ENCODE results near the gene RHO. TPM values are rescaled to one million over a fixed set of nuclear protein-coding genes. Genes with fewer than 3 reads are reported as not detected.

The RHO gene
- total RNA-seq, 2 experiments from 2014 or later: not detected

DNA sequence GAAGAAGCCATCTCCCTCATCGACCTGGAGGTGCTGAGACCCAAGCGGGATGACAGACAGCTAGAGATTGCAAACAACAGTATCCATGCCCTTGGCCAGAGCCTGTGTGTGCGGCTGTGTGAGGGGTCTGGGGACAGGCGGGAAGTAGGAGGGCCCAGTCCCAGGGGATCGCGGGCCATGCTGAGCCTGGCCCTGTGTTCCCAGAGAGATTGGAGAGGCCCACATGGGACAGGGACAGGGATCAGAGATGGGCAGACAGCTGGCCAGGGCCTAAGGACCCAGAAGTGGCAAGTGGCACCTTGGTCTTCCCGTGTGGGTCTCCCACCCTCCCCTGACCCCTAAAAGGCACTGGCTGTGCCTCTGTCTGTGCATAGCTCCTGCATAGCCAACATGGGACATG is 10.9 kb upstream of the RHO start:
- intact Hi-C loops (cut with micrococcal nuclease): no loop called here
- CTCF ChIA-PET: no interaction called here
- POLR2A ChIA-PET: no interaction called here
- H3K27me3 Mint-ChIP-seq: no peaks in the 10 kb centered on the region
- TF ChIP-seq CTCF (IDR thresholded peaks at IDR 0.05): no peak
- H3K27ac Mint-ChIP-seq: no peak overlapping the region
- DNase-seq (no peak), ATAC-seq (no peak)
- H3K9me3 Mint-ChIP-seq: no peaks in the 10 kb centered on the region
- H3K4me3 Mint-ChIP-seq: no peak overlapping the region
- H3K36me3 Mint-ChIP-seq (ENCODE audit: low read depth): no peaks in the 10 kb centered on the region
- H3K4me1 Mint-ChIP-seq (ENCODE audit: low read depth): no peaks in the 10 kb centered on the region

DNA sequence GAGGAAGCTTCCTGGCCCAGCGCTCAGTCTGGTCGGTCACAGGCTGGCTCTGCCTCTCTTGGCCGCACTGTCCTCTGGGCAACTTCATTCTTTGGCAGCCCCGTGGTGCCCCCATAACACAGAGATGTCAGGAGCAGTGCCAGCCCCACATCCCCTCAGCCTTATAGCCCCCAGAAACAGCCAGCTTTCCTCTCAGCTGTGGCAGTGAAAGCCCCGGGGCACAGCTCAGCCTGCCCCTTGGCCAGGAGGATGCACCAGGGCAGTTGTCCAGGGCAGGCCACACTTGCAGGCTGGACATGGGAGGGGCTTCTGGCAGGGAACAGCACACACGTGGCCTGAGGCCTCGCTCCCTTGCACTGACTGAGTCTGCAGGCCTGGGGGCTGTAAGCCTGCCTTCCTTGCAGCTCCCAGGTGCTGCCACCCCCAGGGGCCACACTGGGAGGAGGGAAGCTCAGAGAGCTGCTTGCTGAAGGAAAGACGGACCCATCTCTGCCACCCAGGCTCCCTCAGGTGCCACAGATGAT is 10.3 kb upstream of the RHO start:
- Mint-ChIP-seq H3K27ac (no peak overlapping the region), H3K4me3 (no peak overlapping the region), H3K4me1 (ENCODE audit: low read depth) (no peaks in the 10 kb centered on the region), H3K36me3 (ENCODE audit: low read depth) (no peaks in the 10 kb centered on the region), H3K27me3 (no peaks in the 10 kb centered on the region), H3K9me3 (no peaks in the 10 kb centered on the region)
- ChIA-PET POLR2A (interaction anchor here (0.9 kb wide), 1 partner anchor 11 kb away, joined by 3 read pairs; no protein-coding TSS in a partner anchor), CTCF (no interaction called here)
- intact Hi-C loops (cut with micrococcal nuclease): no loop called here
- ATAC-seq: no peak
- DNase-seq: no peak
- no peak for TF ChIP-seq CTCF (IDR thresholded peaks at IDR 0.05)

DNA sequence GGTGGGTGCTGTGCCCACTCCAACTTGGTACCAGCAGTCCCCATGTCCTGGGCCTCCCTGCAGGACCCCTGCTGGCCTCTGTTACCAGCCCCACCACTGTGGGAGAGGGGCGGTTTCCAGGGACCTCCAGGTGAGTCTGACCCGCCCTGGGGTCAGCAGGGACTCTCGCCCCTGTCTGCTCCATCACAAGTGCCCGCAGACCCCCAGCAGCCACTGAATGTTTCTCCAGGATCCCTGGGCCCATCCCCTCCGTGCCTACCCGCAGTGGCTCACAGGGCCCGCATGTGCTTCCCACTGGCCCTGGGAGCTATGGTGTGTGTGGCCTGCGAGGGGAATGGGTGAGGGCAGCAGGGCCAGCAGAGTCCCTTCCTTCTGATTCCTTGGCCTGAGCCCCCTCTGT is 9.9 kb upstream of the RHO start:
- no peak overlapping the region for H3K27ac Mint-ChIP-seq
- no peaks in the 10 kb centered on the region for H3K27me3 Mint-ChIP-seq
- ChIA-PET CTCF (no interaction called here), POLR2A (interaction anchor here (0.9 kb wide), 1 partner anchor 11 kb away, joined by 3 read pairs; no protein-coding TSS in a partner anchor)
- intact Hi-C loops (cut with micrococcal nuclease): no loop called here
- no peaks in the 10 kb centered on the region for H3K9me3 Mint-ChIP-seq
- no peak overlapping the region for H3K4me3 Mint-ChIP-seq
- ATAC-seq (no peak), DNase-seq (no peak)
- no peaks in the 10 kb centered on the region for H3K4me1 Mint-ChIP-seq (ENCODE audit: low read depth)
- no peak for TF ChIP-seq CTCF (IDR thresholded peaks at IDR 0.05)
- H3K36me3 Mint-ChIP-seq (ENCODE audit: low read depth): no peaks in the 10 kb centered on the region

- POLR2A ChIA-PET: no interaction called here
These were observed 9.0 kb upstream of the RHO start for GRCh38 chr3:129519449-129519848.

More at GRCh38 chr3:129519449-129519848, 9.0 kb upstream of the RHO start:
- no peaks in the 10 kb centered on the region for H3K36me3 Mint-ChIP-seq (ENCODE audit: low read depth)
- no peaks in the 10 kb centered on the region for H3K27me3 Mint-ChIP-seq
- intact Hi-C loops (cut with micrococcal nuclease): no loop called here
- CTCF ChIA-PET: no interaction called here
- H3K4me1 Mint-ChIP-seq (ENCODE audit: low read depth): no peaks in the 10 kb centered on the region
- TF ChIP-seq CTCF (IDR thresholded peaks at IDR 0.05): no peak
- no peak overlapping the region for H3K27ac Mint-ChIP-seq
- H3K4me3 Mint-ChIP-seq: no peak overlapping the region
- H3K9me3 Mint-ChIP-seq: no peaks in the 10 kb centered on the region
- ATAC-seq (no peak), DNase-seq (no peak)

Measured in activated CD8-positive, alpha-beta T cell treated with anti-CD3 and anti-CD28 coated beads for 36 hours (primary cell).